GM12874 (cell line): ENCODE measurements around the gene CDK15.

Source experiments
- TF ChIP-seq, protein P1 (sequence below): IDR thresholded peaks from 2 replicates; pipeline ENCODE4 v1.5.1; 2011; ENCODE audit warnings: low read depth, mild to moderate bottlenecking, control low read depth, low read length, moderate library complexity; ENCODE audit not compliant: insufficient read depth

Gene CDK15

DNA sequence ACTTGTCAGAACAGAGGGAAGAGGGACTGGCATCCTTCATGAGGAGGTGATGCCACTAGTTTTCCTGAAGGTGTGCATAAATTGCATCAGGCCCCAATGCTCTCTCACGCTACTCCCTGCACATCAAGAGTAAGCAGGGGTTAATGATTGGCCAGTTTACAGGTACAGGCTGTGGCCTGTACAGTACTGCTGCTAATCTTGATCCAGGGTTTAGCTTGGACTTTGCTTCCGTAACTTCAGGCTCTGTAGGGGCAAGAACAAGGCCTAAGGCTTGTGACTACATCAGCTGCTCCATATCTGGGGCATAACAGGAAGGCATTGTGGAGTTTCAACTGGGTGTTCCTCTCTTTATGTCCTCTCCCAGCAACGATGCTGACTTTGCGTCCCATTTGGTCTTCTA is 130.5 kb downstream of the CDK15 start:
- TF ChIP-seq, protein P1, sequence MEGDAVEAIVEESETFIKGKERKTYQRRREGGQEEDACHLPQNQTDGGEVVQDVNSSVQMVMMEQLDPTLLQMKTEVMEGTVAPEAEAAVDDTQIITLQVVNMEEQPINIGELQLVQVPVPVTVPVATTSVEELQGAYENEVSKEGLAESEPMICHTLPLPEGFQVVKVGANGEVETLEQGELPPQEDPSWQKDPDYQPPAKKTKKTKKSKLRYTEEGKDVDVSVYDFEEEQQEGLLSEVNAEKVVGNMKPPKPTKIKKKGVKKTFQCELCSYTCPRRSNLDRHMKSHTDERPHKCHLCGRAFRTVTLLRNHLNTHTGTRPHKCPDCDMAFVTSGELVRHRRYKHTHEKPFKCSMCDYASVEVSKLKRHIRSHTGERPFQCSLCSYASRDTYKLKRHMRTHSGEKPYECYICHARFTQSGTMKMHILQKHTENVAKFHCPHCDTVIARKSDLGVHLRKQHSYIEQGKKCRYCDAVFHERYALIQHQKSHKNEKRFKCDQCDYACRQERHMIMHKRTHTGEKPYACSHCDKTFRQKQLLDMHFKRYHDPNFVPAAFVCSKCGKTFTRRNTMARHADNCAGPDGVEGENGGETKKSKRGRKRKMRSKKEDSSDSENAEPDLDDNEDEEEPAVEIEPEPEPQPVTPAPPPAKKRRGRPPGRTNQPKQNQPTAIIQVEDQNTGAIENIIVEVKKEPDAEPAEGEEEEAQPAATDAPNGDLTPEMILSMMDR = no peak

DNA sequence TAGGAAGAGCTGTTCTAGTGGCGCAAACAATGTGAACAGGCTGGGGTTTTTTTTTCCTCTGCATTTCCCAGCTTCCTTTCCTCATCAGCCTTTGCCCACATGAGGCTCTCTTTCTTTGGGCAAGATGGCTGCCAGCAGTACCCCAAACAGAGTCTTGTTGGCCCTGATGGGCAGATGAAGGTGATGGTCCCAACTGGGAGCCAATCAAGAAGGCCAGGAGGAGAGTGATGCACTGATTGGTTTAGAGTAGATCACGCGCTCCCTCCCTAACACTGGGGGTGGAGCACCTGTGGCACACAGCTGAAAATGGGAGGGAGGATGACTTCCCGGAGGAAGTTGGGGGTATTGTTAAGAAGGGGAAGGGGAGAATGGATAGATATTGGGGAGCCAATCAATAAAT is 131.0 kb downstream of the CDK15 start:
- TF ChIP-seq, protein P1 = no peak

GRCh38 chr2:201938156-201938775 is 131.9 kb downstream of the CDK15 start:
- TF ChIP-seq, protein P1 = no peak

- TF ChIP-seq, protein P1 = no peak
These were observed 132.4 kb downstream of the CDK15 start for GRCh38 chr2:201938781-201939180.

DNA sequence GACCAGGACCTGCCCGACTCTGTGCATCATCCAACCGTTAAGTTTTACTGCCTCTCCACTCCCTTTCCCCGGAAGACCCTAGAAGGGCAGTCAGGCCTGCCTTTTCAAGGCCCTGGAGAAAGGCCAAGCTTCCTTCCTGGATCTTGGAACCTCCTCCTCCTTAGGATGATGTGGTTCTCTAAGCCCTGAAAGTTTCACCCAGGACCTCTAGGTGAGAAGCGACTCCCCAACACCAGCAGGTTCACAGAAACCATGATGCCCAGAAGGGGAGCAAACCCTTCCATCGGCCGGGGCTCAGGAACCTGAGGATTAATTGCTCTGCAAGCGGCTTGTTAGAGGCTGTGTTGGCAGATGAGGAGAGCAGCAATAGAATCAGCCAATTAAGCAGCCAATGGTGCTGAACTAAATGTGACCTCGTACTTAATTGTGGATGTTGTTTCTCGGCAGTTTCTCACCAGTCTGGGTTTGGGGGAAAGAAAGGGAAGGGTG is 133.2 kb downstream of the CDK15 start:
- TF ChIP-seq, protein P1 = no peak

DNA sequence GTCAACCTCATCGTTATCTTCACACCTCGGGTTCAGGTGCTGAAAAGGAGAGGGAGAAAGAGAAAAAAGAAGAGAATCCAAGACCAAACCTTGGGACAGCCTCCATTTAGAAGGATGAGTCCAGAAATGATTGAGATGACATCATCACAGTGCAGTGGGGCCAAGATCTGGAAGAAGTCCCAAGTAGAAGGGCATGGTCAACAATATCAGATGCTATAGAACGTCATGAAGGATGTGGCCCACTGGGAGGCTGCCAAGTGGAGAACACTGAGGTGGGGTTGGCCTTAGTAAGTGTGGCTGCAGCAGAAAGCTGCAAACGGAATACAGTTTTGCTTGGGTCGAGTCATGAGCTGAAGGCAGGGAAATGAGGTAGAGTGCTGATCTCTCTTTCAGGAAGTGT is 136.2 kb downstream of the CDK15 start:
- TF ChIP-seq, protein P1 = no peak
